Stomach smooth muscle (tissue), 2 donors: Measurements from ENCODE around the gene NKIRAS1.
"Not testable (repeated sequence)": the region's sequence is repeated elsewhere in the genome, so short reads cannot be mapped to it uniquely, and the experiment has no call there.

Experiments used
- H3K27ac ChIP-seq: one replicate; pipeline ENCODE4 v1.7.0; 2013; ENCODE audit warnings: mild to moderate bottlenecking, low read length, inconsistent platforms
- H3K27me3 ChIP-seq, 2 donors: one replicate each; pipeline ENCODE4 v1.7.0; 2013; ENCODE audit warnings: low read length in 2 of 2; ENCODE audit not compliant: insufficient read depth in 2 of 2, control insufficient read depth in 1 of 2
- H3K36me3 ChIP-seq, 2 donors: one replicate each; pipeline ENCODE4 v1.7.0; 2013; ENCODE audit warnings: low read length in 2 of 2; ENCODE audit not compliant: control insufficient read depth in 2 of 2, insufficient read depth in 2 of 2
- H3K4me1 ChIP-seq: one replicate; pipeline ENCODE4 v1.7.0; 2013; ENCODE audit warnings: low read length; ENCODE audit not compliant: control insufficient read depth, insufficient read depth
- H3K4me3 ChIP-seq, 2 donors: one replicate each; pipeline ENCODE4 v1.7.0; 2013; ENCODE audit warnings: low read length in 2 of 2
- H3K9ac ChIP-seq, 2 donors: one replicate each; pipeline ENCODE4 v1.7.0; 2013; ENCODE audit warnings: low read length in 2 of 2, mild to moderate bottlenecking in 1 of 2
- H3K9me3 ChIP-seq, 2 donors: one replicate each; pipeline ENCODE4 v1.7.0; 2013; ENCODE audit warnings: low read length in 2 of 2; ENCODE audit not compliant: control insufficient read depth in 2 of 2
- donor health status: healthy.
- donor health status: Pancreatic carcinoma.

The NKIRAS1 gene

DNA sequence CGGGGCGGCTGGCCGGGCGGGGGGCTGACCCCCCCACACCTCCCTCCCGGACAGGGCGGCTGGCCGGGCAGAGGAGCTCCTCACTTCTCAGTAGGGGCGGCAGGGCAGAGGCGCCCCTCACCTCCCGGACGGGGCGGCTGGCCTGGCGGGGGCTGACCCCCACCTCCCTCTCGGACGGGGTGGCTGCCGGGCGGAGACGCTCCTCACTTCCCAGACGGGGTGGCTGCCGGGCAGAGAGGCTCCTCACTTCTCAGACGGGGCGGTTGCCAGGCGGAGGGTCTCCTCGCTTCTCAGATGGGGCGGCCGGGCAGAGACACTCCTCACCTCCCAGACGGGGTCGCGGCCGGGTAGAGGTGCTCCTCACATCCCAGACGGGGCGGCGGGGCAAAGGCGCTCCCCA, 45.4 kb downstream of the NKIRAS1 start:
- not testable (repeated sequence) for H3K9ac ChIP-seq, H3K27me3 ChIP-seq, H3K36me3 ChIP-seq, H3K27ac ChIP-seq, H3K4me3 ChIP-seq, H3K9me3 ChIP-seq
- H3K4me1 ChIP-seq: peaks cover 10% of the 10 kb centered on the region

DNA sequence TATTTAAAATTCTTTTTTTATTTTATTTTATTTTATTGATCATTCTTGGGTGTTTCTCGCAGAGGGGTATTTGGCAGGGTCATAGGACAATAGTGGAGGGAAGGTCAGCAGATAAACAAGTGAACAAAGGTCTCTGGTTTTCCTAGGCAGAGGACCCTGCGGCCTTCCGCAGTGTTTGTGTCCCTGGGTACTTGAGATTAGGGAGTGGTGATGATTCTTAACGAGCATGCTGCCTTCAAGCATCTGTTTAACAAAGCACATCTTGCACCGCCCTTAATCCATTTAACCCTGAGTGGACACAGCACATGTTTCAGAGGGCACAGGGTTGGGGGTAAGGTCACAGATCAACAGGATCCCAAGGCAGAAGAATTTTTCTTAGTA, 46.1 kb downstream of the NKIRAS1 start:
- H3K36me3 ChIP-seq, H3K9me3 ChIP-seq, H3K9ac ChIP-seq, H3K4me3 ChIP-seq, H3K27me3 ChIP-seq, H3K27ac ChIP-seq: not testable (repeated sequence)
- peaks cover 17% of the 10 kb centered on the region for H3K4me1 ChIP-seq

DNA sequence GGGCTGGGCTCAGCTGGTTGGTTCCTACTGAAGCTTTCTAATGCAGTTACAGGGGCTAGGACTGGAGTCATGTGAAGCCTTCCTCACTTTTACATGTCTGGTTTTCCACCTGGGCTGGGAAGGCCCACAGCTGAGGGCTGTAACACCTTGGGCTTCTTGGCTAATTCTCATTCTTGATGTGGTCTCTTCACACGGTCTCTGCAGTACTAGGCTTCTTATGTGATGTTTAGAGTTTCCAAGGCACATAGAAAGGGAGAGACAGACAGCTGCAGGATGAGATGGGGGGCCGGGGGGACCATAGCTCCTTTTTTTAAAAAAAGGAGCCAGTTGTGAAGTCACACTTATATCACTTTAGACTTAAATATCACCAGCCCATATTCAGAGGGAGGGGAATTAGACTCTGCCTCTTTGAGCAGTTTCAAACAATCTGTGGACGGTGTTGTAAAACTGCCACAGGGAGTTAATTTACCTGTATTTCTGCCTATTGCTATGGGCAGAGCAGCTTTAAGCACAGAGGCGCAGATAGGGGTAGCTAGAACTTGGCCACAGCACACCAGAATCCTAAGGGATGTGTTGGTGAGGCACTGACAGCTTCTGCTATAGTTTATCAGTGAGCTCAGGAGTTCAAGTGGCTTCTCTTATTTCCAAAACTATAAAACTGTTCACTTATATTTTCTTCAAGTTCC, 46.7 kb downstream of the NKIRAS1 start:
- Histone ChIP-seq H3K27ac (no peak overlapping the region), H3K36me3 (no peaks in the 10 kb centered on the region), H3K27me3 (no peaks in the 10 kb centered on the region), H3K4me1 (peaks cover 22% of the 10 kb centered on the region), H3K4me3 (no peak overlapping the region), H3K9me3 (no peaks in the 10 kb centered on the region), H3K9ac (no peak overlapping the region)

DNA sequence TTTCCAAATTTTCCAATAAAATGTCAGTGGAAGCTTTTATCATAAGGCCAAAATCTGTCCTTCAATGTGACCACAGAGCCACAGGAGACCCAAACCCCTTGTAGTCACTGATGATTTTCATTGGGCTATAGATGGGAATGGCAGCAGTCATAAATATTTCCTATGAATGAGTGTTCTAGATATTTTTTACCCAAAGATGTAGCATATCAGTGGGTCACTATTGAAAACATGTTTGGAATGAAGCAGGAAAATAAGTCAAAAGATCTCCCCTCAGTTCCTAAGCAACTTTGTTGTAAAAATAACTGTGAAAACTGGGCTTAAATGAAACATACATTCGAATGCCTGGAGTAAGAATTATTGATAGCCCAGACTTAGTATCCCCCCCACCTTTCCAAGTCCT, 49.0 kb downstream of the NKIRAS1 start:
- Histone ChIP-seq H3K27ac (no peak overlapping the region), H3K9me3 (no peaks in the 10 kb centered on the region), H3K4me1 (peaks cover 19% of the 10 kb centered on the region), H3K4me3 (no peak overlapping the region), H3K27me3 (no peaks in the 10 kb centered on the region), H3K9ac (no peak overlapping the region), H3K36me3 (peaks cover 0 to 2% of the 10 kb centered on the region in 2 donors)

DNA sequence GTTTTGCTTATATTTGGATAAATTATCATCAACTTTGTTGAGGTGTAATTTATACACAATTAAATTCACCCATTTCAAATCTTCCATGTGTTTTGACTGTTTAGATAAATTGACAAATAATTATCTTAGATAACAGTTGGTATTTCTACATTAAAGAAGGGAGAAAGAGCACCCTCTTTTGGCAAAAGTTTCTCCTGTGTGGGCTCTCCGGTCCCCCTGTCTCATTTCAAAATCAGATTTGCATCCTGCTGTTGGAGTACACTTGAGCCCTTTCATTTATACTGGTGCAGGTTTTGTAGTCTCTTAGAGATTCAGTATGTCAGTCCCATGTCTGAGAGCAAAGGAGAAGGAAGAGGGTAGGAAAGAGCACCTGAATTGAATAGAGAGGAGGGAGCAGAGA, 49.4 kb downstream of the NKIRAS1 start:
- Histone ChIP-seq H3K9me3 (no peaks in the 10 kb centered on the region), H3K4me1 (peaks cover 19% of the 10 kb centered on the region), H3K27me3 (no peaks in the 10 kb centered on the region), H3K27ac (no peak overlapping the region), H3K4me3 (no peak overlapping the region), H3K36me3 (peaks cover 0 to 2% of the 10 kb centered on the region in 2 donors), H3K9ac (no peak overlapping the region)

DNA sequence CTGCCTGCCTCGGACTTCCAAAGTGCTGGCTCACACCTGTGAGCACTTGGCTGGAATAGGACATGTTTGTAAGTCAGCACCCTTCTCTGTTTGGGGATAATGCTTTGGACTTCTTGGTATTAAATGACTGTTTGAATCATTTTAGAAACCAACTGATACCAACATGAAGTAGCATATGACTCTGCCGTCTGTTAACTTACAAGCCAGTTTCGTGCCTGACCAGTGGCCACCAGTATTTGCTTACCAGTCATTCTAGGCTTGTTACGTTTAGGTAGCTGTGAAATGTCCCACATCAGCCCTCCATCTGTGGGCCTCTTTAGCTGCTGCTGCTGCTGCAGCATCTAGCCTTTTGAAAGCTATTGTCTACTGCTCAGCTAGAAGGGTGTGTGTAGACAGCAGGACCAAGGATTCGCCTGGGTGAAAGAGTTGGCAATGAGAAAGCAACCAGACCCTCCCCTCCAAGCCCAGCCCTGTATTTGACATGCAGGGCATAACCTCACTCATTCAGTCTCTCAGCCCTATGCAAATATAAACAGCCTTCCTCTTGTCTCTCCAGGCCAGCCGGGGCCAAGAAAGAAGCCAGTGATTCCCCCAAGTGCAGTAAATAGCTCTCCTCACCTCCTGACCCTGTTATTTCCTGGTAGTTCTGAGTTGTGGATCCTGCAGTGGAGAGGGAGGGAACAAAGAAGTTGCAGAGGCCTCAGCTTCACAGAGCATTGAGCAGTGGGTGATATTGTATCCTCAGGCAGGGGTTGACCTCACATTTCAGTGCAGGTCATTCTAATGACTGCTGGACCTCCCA, 51.0 kb downstream of the NKIRAS1 start:
- H3K9ac ChIP-seq: no peak overlapping the region
- H3K4me3 ChIP-seq: no peak overlapping the region
- H3K27ac ChIP-seq: peak overlapping the region; percentile 18
- peaks cover 0 to 5% of the 10 kb centered on the region in 2 donors for H3K36me3 ChIP-seq
- peaks cover 19% of the 10 kb centered on the region for H3K4me1 ChIP-seq
- no peaks in the 10 kb centered on the region for H3K27me3 ChIP-seq
- no peaks in the 10 kb centered on the region for H3K9me3 ChIP-seq

DNA sequence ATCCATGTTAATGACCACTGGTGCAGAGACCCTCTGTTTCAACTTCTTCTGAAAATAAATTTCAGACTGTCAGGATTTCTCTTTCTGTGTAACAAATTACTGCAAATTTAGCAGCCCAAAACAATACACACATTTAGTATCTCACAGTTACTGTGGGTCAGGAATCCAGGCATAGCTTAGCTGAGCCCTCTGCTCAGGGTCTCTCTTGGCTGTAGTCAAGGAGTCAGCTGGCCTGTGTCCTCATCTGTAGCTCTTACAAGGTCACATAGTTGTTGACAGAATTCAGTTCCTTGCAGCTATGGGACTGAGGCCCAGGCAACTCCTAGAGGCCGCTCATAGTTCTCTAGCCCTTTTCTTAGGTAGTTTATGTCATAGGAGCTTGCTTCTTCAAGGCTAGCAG, 51.9 kb downstream of the NKIRAS1 start:
- no peak overlapping the region for H3K27ac ChIP-seq
- no peaks in the 10 kb centered on the region for H3K9me3 ChIP-seq
- H3K36me3 ChIP-seq: peaks cover 0 to 5% of the 10 kb centered on the region in 2 donors
- peaks cover 17% of the 10 kb centered on the region for H3K4me1 ChIP-seq
- H3K4me3 ChIP-seq: no peak overlapping the region
- H3K9ac ChIP-seq: no peak overlapping the region
- H3K27me3 ChIP-seq: no peaks in the 10 kb centered on the region

DNA sequence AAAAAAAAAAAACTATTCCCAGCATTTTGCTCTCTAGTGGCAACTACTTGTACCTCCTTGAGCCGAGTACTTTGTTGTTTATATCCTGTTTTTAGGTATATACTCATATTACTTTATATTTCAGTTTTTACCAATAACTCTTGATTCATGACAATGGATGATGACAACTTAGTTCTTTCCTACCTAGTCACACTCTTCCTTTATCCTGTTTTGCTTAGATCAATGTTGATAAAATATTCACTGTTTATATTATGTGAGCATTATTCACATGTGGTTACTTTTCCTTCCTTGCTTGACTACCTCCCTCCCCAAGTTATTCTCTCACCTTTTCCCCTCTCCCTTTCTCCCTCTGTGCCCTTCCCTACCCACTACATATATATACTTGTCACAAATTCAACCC, 53.7 kb downstream of the NKIRAS1 start:
- Histone ChIP-seq H3K27ac (no peak overlapping the region), H3K27me3 (no peaks in the 10 kb centered on the region), H3K4me1 (peaks cover 28% of the 10 kb centered on the region), H3K9ac (no peak overlapping the region), H3K9me3 (no peaks in the 10 kb centered on the region), H3K4me3 (no peak overlapping the region), H3K36me3 (peaks cover 0 to 5% of the 10 kb centered on the region in 2 donors)

DNA sequence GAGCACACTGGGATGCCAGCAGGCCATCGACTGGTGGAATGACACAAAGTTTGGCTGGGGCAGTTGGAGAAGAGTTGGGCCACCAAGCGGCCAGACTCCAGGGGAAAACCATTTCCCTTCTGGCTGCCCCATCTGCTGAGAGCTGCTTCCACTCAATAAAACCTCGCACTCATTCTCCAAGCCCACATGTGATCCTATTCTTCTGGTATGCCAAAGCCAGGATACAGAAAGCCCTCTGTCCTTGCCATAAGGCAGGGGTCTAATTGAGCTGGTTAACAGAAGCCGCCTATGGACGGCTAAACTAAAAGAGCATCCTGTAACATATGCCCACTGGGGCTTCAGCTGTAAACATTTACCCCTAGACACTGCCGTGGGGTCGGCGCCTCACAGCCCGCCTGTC, 55.1 kb downstream of the NKIRAS1 start:
- H3K4me1 ChIP-seq: peaks cover 33% of the 10 kb centered on the region
- H3K4me3 ChIP-seq: no peak overlapping the region
- peaks cover 0 to 5% of the 10 kb centered on the region in 2 donors for H3K36me3 ChIP-seq
- no peak overlapping the region for H3K27ac ChIP-seq
- H3K9ac ChIP-seq: no peak overlapping the region
- H3K9me3 ChIP-seq: no peaks in the 10 kb centered on the region
- H3K27me3 ChIP-seq: no peaks in the 10 kb centered on the region

DNA sequence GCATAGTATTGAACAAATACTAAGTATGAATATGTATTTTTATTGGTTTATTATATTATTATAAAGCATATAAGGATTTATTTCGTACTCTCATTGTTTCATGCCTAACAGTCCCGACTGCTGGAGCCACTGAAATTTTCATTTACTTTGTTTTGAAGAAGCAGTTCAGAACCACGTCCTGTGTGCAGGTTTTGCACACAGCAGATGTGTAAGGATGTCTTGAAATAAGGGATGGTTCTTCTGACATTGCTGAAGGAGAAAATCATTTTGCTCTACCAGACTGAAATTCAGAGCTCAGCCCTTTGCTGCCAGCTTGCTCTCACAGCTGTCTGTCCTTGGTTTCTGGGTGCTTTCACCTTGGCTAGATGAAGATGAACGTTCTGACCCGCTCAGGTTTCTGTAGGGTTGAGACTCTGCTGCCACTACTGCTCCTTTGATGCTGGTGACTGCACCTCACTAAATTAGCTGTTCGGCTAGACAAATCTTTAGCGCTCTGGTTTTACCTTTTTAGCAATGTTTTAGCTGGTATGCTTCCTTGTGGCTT, 56.9 kb downstream of the NKIRAS1 start:
- Histone ChIP-seq H3K27ac (no peak overlapping the region), H3K9ac (no peak overlapping the region), H3K27me3 (no peaks in the 10 kb centered on the region), H3K4me1 (peaks cover 20% of the 10 kb centered on the region), H3K36me3 (peaks cover 0 to 4% of the 10 kb centered on the region in 2 donors), H3K9me3 (no peaks in the 10 kb centered on the region), H3K4me3 (no peak overlapping the region)
